Esophagus (tissue), 2 donors: Measurements from ENCODE around the gene ZNF382. TPM values are rescaled to one million over a fixed set of nuclear protein-coding genes. Genes with fewer than 3 reads are reported as not detected.

Experiments used
- H3K27ac ChIP-seq, 2 donors: one replicate each; pipeline ENCODE4 v1.5.1; 2013; ENCODE audit warnings: low read depth in 2 of 2, mild to moderate bottlenecking in 2 of 2, inconsistent platforms in 1 of 2, low read length in 1 of 2, moderate library complexity in 1 of 2
- H3K27me3 ChIP-seq, 2 donors: one replicate each; pipeline ENCODE4 v1.6.1; 2013; ENCODE audit warnings: low read length in 2 of 2, control low read depth in 1 of 2, mild to moderate bottlenecking in 1 of 2; ENCODE audit not compliant: insufficient read depth in 2 of 2, control insufficient read depth in 1 of 2
- H3K36me3 ChIP-seq, 2 donors: one replicate each; pipeline ENCODE4 v1.6.1; 2013; ENCODE audit warnings: low read length in 1 of 2; ENCODE audit not compliant: control insufficient read depth in 2 of 2, insufficient read depth in 2 of 2
- H3K4me1 ChIP-seq, 2 donors: one replicate each; pipeline ENCODE4 v1.6.1; 2013; ENCODE audit warnings: low read length in 1 of 2; ENCODE audit not compliant: control insufficient read depth in 2 of 2, insufficient read depth in 2 of 2
- H3K4me3 ChIP-seq, 2 donors: one replicate each; pipeline ENCODE4 v1.5.1; 2013; ENCODE audit warnings: low read length in 2 of 2, mild to moderate bottlenecking in 2 of 2, low read depth in 1 of 2, moderate library complexity in 1 of 2
- H3K9me3 ChIP-seq, 2 donors: one replicate each; pipeline ENCODE4 v1.6.1; 2013; ENCODE audit warnings: mild to moderate bottlenecking in 2 of 2, low read depth in 1 of 2, low read length in 1 of 2, moderate library complexity in 1 of 2; ENCODE audit not compliant: control insufficient read depth in 2 of 2, insufficient read depth in 1 of 2
- WGBS, 2 donors: extraction: QIAGEN DNeasy Blood & Tissue Kit; methylation state at CpG; one replicate each; pipeline ENCODE4 v1.1.7; 2013; 5-methylcytosine and 5-hydroxymethylcytosine counted together
- polyA plus RNA-seq, 2 donors: library from polyadenylated mRNA; stranded (reverse); fragments of 200-250 nt; gene quantifications; one replicate each; pipeline ENCODE4 v1.2.3, GENCODE V29; 2013
- donor health status: healthy with polysubstance abuse.
- donor health status: Bipolar disorder and iron deficiency.

Gene ZNF382
- polyA plus RNA-seq, 2 donors = 0.53 to 0.71 TPM

DNA sequence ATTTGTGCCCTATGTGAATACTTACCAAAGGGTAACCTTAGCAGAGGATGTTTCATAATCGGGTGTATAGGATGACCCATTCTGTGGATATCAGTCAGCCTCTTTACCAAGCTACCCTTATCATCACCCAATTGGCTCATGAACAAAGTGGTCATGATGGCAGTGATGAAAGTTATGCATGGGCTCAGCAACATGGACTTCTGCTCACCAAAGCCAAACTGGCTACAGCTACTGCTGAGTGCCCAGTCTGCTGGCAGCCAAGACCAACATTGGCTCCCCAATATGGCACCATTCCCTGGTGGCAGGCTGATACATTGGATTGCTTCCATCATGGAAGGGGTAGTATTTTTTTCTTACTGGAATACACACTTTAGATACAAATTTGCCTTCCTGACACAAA lies 67.3 kb downstream of the ZNF382 start:
- peaks cover 0 to 8% of the 10 kb centered on the region in 2 donors for H3K36me3 ChIP-seq
- WGBS, 2 donors = 96 to 100% methylated on average over 1 of the region's 1 CpG

DNA sequence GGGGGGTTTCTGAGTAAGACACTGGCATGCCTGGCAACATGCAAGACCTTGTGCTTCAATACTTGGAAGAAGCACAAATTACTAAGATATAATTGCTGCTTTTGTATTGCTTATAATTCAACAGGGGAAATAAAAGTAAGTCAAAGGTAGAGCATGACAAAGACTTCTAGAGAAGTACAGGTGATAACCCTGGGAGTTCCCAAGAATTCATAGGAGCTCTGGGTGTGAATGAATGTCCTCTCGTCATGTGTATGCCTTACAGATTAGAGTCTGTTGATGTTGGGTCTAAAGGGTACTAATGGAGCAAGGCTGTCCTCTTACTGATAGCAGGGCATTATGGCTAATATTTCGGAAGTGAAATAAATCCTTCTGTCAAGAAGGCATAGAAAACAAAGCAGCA lies 69.1 kb downstream of the ZNF382 start:
- Histone ChIP-seq H3K27me3 (no peaks in the 10 kb centered on the region), H3K36me3 (peaks cover 3 to 8% of the 10 kb centered on the region in 2 donors), H3K4me1 (no peaks in the 10 kb centered on the region), H3K9me3 (peaks cover 11% of the 10 kb centered on the region in 2 donors), H3K27ac (no peak overlapping the region), H3K4me3 (no peak overlapping the region)
- 92 to 96% methylated on average over 2 of the region's 2 CpGs for WGBS, 2 donors

More for the DNA sequence above, 67.3 kb downstream of the ZNF382 start:
- peaks cover 9 to 11% of the 10 kb centered on the region in 2 donors for H3K9me3 ChIP-seq
- H3K4me3 ChIP-seq = no peak overlapping the region
- no peak overlapping the region for H3K27ac ChIP-seq
- H3K27me3 ChIP-seq = no peaks in the 10 kb centered on the region
- H3K4me1 ChIP-seq = no peaks in the 10 kb centered on the region

- no peaks in the 10 kb centered on the region for H3K4me1 ChIP-seq
- H3K36me3 ChIP-seq = peaks cover 0 to 3% of the 10 kb centered on the region in 2 donors
- no peaks in the 10 kb centered on the region for H3K27me3 ChIP-seq
- peaks cover 2% of the 10 kb centered on the region in 2 donors for H3K9me3 ChIP-seq
- no peak overlapping the region for H3K4me3 ChIP-seq
- H3K27ac ChIP-seq = no peak overlapping the region
These were observed 74.3 kb downstream of the ZNF382 start for GRCh38 chr19:36679455-36679854.

Other genes starting within 250 kb of the ZNF382 start
- gene ZFP14, start 226.1 kb upstream of the ZNF382 start, polyA plus RNA-seq = 1 to 10 TPM in 1 of 2 donors, under 1 TPM in 1; 0.71 to 1.6 TPM
- gene ZFP82, start 186.7 kb upstream of the ZNF382 start, polyA plus RNA-seq = under 1 TPM; 0.43 to 0.73 TPM
- gene ZNF566, start 115.8 kb upstream of the ZNF382 start, polyA plus RNA-seq = 1 to 10 TPM; 2.2 to 4.2 TPM
- gene ZNF260, start 77.0 kb upstream of the ZNF382 start, polyA plus RNA-seq = 1 to 10 TPM; 2.7 to 2.8 TPM
- gene ZNF529, start 32.0 kb upstream of the ZNF382 start, polyA plus RNA-seq = 1 to 10 TPM; 1.9 to 2.4 TPM
- gene ZNF461, start 61.5 kb downstream of the ZNF382 start, polyA plus RNA-seq = 1 to 10 TPM; 2.3 to 3.3 TPM
- 1 to 10 TPM; 1.6 to 2.1 TPM for gene ZNF567, start 82.3 kb downstream of the ZNF382 start, polyA plus RNA-seq
- gene ZNF850, start 167.5 kb downstream of the ZNF382 start, polyA plus RNA-seq = under 1 TPM; 0.13 to 0.55 TPM
- 1 to 10 TPM; 2.9 to 3.3 TPM for gene ZNF790, start 233.1 kb downstream of the ZNF382 start, polyA plus RNA-seq
- gene ZNF345, start 245.6 kb downstream of the ZNF382 start, polyA plus RNA-seq = 1 to 10 TPM; 2.0 to 2.3 TPM